GM19324 (cell line): ENCODE results near the gene ADAM12.
"Not testable (repeated sequence)": the region's sequence is repeated elsewhere in the genome, so short reads cannot be mapped to it uniquely, and the experiment has no call there.

Source experiments
- ATAC-seq: cut with Tn5 transposase; IDR thresholded peaks from one replicate; pipeline ENCODE4 v1.9.1; 2021; ENCODE audit warnings: mild to moderate bottlenecking, moderate library complexity; ENCODE audit not compliant: unreplicated experiment, low FRiP score

ADAM12 gene

GRCh38 chr10:126407831-126408230 is 19.6 kb upstream of the ADAM12 start:
- ATAC-seq = no peak

- no peak for ATAC-seq
Measured at GRCh38 chr10:126405239-126405775, 17.0 kb upstream of the ADAM12 start.

GRCh38 chr10:126402721-126403695 is 14.7 kb upstream of the ADAM12 start:
- ATAC-seq = no peak

GRCh38 chr10:126400641-126401040 is 12.4 kb upstream of the ADAM12 start:
- no peak for ATAC-seq

GRCh38 chr10:126398924-126399323 is 10.6 kb upstream of the ADAM12 start:
- no peak for ATAC-seq

GRCh38 chr10:126398383-126398743 is 10.1 kb upstream of the ADAM12 start:
- no peak for ATAC-seq

GRCh38 chr10:126397640-126398382 is 9.5 kb upstream of the ADAM12 start:
- ATAC-seq = no peak

- no peak for ATAC-seq
Measured at GRCh38 chr10:126397156-126397555, 8.9 kb upstream of the ADAM12 start.

- no peak for ATAC-seq
Measured at GRCh38 chr10:126394948-126395347, 6.7 kb upstream of the ADAM12 start.

GRCh38 chr10:126393076-126393475 is 4.8 kb upstream of the ADAM12 start:
- no peak for ATAC-seq

- no peak for ATAC-seq
Measured at GRCh38 chr10:126392469-126392868, 4.2 kb upstream of the ADAM12 start.

GRCh38 chr10:126392068-126392467 is 3.8 kb upstream of the ADAM12 start:
- ATAC-seq = no peak

GRCh38 chr10:126391192-126391885 is 3.1 kb upstream of the ADAM12 start:
- no peak for ATAC-seq

GRCh38 chr10:126390324-126390723 is 2.0 kb upstream of the ADAM12 start:
- ATAC-seq = no peak

GRCh38 chr10:126387041-126387921 is 996 bp downstream of the ADAM12 start:
- no peak for ATAC-seq

- no peak for ATAC-seq
Measured at GRCh38 chr10:126384269-126384873, 3.9 kb downstream of the ADAM12 start.

GRCh38 chr10:126380352-126381076 is 7.8 kb downstream of the ADAM12 start:
- no peak for ATAC-seq

- ATAC-seq = not testable (repeated sequence)
Measured at GRCh38 chr10:126379166-126379565, 9.1 kb downstream of the ADAM12 start.

- no peak for ATAC-seq
Measured at GRCh38 chr10:126376956-126377355, 11.3 kb downstream of the ADAM12 start.
